GM13977 (cell line): ENCODE measurements around the gene TXNDC2.
"Not testable (repeated sequence)": the region's sequence is repeated elsewhere in the genome, so short reads cannot be mapped to it uniquely, and the experiment has no call there.

ENCODE experiments used
- DNase-seq: peaks from one replicate; pipeline ENCODE4 v3.0.0; 2012; ENCODE audit warnings: low spot score
- CTCF ChIP-seq: IDR thresholded peaks from 2 replicates; pipeline ENCODE4 v1.5.1; 2012; ENCODE audit warnings: mild to moderate bottlenecking, control low read depth; ENCODE audit not compliant: insufficient read depth; ENCODE audit errors: extremely low read depth, missing control alignments
- in situ Hi-C: fragments of 300-500 bp; cut with MboI; formaldehyde crosslinking; loops from one replicate; pipeline ENCODE4 v1.12.0; 2022; ENCODE audit warnings: low sequenced_read_pairs, low pct_unique_long_range_greater_than_20kb, mixed read lengths, inconsistent platforms; ENCODE audit not compliant: unreplicated experiment

Gene TXNDC2

DNA sequence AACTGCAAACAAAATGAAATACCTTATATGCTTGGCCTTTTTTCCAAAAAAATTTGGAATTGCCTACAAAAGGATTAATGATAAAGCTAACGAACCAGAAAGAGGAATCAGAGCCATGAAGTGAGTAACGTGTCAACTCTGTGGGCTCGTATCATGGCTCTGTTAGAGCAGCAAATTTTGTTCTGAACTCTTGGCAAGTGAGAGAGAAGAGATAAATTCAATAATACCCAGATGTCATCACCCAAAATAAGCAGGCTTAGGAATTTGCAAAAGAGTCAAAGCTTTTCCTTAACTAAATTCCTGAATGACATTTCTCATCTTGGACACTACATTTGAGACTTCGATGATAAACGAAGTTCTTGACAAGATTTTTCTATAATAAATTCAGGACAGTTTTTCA is 4.4 kb downstream of the TXNDC2 start:
- no peak for TF ChIP-seq CTCF
- DNase-seq: no peak
- in situ Hi-C loops: no loop called here

DNA sequence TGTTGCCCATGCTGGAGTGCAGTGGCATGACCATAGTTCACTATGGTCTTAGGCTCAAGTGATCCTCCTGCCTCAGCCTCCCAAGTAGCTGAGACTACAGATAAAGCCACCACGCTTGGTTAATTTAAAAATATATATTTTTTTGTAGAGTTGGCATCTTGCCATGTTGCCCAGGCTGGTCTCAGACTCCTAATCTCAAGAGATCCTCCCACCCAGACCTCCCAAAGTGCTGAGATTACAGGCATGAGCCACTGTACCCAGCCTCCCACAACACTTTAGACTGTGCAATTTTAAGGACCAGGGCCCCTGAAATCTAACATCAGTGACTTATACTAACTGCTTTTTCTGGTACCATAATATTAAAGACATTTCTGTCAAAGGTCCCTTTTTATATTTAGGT is 5.2 kb downstream of the TXNDC2 start:
- DNase-seq: no peak
- TF ChIP-seq CTCF: no peak
- in situ Hi-C loops: no loop called here

DNA sequence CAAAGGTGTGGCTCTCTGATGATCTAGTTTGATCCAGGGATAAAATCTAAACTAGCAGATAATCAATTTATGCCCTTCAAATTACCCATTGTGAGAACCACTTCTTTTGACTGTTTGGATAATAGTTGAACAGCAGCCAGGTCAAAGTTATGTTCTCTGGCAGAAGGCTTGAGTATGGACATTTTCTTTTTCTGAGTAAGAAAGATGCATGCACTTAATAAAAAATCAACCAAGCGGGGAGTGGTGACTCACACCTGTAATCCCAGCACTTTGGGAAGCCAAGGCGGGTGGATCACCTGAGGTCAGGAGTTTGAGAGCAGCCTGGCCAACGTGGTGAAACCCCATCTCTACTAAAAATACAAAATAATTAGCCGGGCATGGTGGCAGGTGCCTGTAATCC is 5.7 kb downstream of the TXNDC2 start:
- in situ Hi-C loops, DNase-seq: not testable (repeated sequence)

DNA sequence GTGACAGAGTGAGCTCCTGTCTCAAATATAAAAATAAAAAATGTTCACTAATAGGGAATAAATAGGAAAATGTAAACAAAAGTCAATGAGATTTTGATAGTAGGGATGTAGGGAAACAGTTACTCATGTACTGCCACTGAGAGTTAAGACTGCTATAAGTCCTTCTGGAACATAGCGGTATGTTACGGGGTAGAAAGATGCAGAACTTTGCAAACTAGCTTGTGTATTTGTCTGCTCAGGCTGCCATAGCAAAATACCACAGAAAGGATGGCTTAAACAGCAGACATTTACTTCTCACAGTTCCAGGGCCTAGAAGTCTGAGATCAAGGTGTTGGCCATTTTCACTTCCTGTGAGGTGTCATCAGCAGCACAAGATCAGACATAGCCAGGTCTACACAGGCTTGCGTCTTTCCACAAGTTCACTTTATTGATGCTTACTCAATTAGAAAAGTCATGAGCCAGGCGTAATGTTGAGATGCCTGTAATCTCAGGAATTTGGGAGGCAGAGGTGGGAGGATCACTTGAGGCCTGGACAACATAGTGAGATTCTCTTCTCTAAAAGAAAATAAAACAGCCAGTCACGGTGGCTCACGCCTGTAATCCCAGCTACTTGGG is 8.8 kb downstream of the TXNDC2 start:
- no peak for TF ChIP-seq CTCF
- in situ Hi-C loops: no loop called here
- DNase-seq: no peak

- no peak for DNase-seq
- no peak for TF ChIP-seq CTCF
- in situ Hi-C loops: no loop called here
Measured at GRCh38 chr18:9897129-9897528, 11.4 kb downstream of the TXNDC2 start.

DNA sequence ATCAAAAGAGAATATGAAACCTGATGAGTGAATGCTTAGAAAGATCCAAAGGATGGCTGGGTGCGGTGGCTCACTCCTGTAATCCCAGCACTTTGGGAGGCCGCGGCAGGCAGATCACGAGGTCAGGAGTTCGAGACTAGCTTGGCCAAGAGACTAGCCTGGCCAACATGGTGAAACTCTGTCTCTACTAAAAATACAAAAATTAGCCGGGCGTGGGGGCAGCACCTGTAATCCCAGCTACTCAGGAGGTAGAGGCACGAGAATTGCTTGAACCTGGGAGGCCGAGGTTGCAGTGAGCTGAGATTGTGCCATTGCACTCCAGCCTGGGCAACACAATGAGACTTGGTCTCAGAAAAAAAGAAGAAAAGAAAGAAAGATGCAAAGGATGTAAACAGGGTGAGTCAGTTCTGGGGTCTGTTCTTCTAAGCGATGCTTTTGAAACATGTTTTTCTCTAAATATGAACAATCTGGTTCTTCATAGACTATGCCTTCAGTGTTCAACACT is 12.1 kb downstream of the TXNDC2 start:
- DNase-seq, in situ Hi-C loops: not testable (repeated sequence)

DNA sequence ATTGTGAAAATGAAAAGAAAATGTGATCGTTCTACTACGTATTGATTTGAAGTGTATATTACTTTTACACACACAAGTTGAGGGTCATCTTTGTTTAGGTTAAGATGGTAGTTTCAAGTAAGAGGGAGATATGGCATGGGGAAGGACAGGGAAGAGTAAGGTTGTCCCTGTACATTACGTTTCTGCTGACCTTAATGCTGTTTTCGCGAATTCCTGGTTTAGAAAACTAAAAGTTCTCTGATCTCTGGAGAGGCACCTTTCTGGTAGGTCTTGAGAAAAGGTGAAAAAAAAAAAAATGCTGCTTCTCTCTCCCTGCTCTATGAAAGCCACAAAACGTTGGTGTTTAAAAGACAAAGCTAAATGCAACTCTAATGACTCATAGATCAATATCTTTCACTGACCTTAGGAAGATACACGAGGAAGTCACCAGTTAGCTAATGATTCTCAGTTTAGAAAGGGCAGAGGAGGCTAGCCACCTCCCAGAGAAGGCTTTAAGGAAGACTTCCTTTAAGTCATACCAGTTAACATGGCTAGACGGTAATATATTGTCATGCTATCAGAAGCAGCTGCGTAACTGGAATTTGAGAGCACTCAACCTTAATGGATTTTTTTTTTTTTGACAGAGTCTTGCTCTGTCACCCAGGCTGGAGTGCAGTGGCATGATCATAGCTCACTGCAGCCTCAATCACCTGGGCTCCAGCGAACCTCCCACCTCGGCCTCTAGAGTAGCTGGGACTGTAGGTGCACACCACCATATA is 13.2 kb downstream of the TXNDC2 start:
- DNase-seq: peak; percentile 21
- in situ Hi-C loops: no loop called here
- no peak for TF ChIP-seq CTCF

- DNase-seq, in situ Hi-C loops: not testable (repeated sequence)
Measured at GRCh38 chr18:9899550-9899930, 13.8 kb downstream of the TXNDC2 start.
